Stimulated activated naive CD4-positive, alpha-beta T cell (primary cell): Measurements from ENCODE around the gene NEDD4L.

Experiments
- DNase-seq, 6 experiments: peaks; one replicate each; lab custom pipeline; 2025; lab: John Stamatoyannopoulos, UW

NEDD4L gene

GRCh38 chr18:58320907-58321561 is 277.0 kb downstream of the NEDD4L start:
- no peak for DNase-seq

GRCh38 chr18:58321986-58322385 is 278.0 kb downstream of the NEDD4L start:
- DNase-seq, result peak in 5 of 6 experiments; percentile 23 to 67 (median 43)

- no peak for DNase-seq
These were observed 278.4 kb downstream of the NEDD4L start for GRCh38 chr18:58322464-58322863.

GRCh38 chr18:58323866-58324762 is 280.1 kb downstream of the NEDD4L start:
- DNase-seq, result no peak

GRCh38 chr18:58324824-58325480 is 280.9 kb downstream of the NEDD4L start:
- no peak for DNase-seq

GRCh38 chr18:58325494-58325893 is 281.5 kb downstream of the NEDD4L start:
- DNase-seq, result no peak

- no peak for DNase-seq
These were observed 290.0 kb downstream of the NEDD4L start for GRCh38 chr18:58334061-58334460.

GRCh38 chr18:58335223-58335622 is 291.2 kb downstream of the NEDD4L start:
- no peak for DNase-seq

GRCh38 chr18:58335821-58336220 is 291.8 kb downstream of the NEDD4L start:
- DNase-seq, result no peak

- DNase-seq, result no peak
These were observed 292.6 kb downstream of the NEDD4L start for GRCh38 chr18:58336605-58337004.

GRCh38 chr18:58337285-58337684 is 293.3 kb downstream of the NEDD4L start:
- DNase-seq, result no peak

- DNase-seq, result no peak
These were observed 293.7 kb downstream of the NEDD4L start for GRCh38 chr18:58337686-58338085.

- no peak for DNase-seq
These were observed 294.1 kb downstream of the NEDD4L start for GRCh38 chr18:58338141-58338540.

GRCh38 chr18:58338961-58339592 is 295.1 kb downstream of the NEDD4L start:
- no peak for DNase-seq

- no peak for DNase-seq
These were observed 295.9 kb downstream of the NEDD4L start for GRCh38 chr18:58339890-58340289.

GRCh38 chr18:58341916-58342315 is 297.9 kb downstream of the NEDD4L start:
- no peak for DNase-seq

GRCh38 chr18:58344080-58344670 is 300.1 kb downstream of the NEDD4L start:
- DNase-seq, result no peak

GRCh38 chr18:58344861-58345463 is 300.9 kb downstream of the NEDD4L start:
- DNase-seq, result no peak

- DNase-seq, result no peak
These were observed 301.8 kb downstream of the NEDD4L start for GRCh38 chr18:58345875-58346274.

- no peak for DNase-seq
These were observed 303.1 kb downstream of the NEDD4L start for GRCh38 chr18:58347135-58347534.

GRCh38 chr18:58348517-58348916 is 304.5 kb downstream of the NEDD4L start:
- no peak for DNase-seq
